ENCODE measurements around the gene PROKR1. TPM values are rescaled to one million over a fixed set of nuclear protein-coding genes. Genes with fewer than 3 reads are reported as not detected.
A peak's percentile ranks its signal among the peaks of the same experiment; 100 is the strongest.
"Not testable (repeated sequence)": the region's sequence is repeated elsewhere in the genome, so short reads cannot be mapped to it uniquely, and the experiment has no call there.

Gene PROKR1
- total and polyA plus RNA-seq, 5 donors = 0.02 TPM; not detected in 4

DNA sequence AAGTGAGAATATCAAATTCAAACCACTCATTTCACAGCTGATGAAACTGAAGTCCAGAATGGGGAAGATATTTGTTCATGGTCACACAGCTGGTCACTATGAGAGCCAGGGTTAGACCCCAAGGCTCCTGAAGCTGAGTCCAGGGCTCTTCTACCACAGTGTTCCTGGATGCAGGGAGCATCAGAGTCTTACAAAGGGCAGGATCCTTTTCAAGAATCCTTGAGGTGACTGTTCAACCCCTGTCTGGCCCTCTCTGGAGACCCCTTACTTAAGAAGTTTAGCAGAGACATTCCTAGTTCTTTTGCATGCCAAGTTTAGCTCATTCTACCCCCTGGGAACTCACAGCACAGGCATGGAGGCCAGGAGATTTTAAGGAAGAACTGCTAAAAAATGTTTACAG, 15.7 kb downstream of the PROKR1 start:
- DNase-seq (no peak), ATAC-seq (no peak)
- no peak overlapping the region for H3K27ac ChIP-seq (ENCODE audit: low read length)
- no peak overlapping the region for H3K4me3 ChIP-seq (ENCODE audit: low read length)
- intact Hi-C loops (cut with DNase I) = no loop called here
- H3K27me3 ChIP-seq (ENCODE audit: control insufficient read depth, insufficient read depth) = no peaks in the 10 kb centered on the region
- no peaks in the 10 kb centered on the region for H3K4me1 ChIP-seq (ENCODE audit: control insufficient read depth, insufficient read depth, low read length)
- no peaks in the 10 kb centered on the region for H3K9me3 ChIP-seq (ENCODE audit: control insufficient read depth, low read length)

DNA sequence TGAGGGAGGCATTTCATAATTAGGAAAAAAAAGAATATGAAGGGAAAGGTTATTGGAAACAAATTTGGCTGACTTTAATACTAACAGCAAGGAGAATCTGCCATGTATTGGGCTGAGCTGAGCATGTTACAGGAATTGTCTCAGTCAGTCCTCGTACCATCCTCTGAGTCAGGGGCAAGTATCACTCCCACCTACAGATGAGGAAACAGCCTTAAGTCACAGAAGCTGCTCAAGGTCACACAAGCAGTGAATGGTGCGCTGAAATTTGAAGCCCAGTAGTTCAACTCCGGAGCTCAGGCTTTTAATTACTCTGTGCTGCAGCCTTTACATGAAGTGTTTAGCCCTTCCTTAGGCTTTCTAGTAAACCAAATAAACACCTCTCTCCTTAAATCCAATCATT, 17.3 kb downstream of the PROKR1 start:
- no peak overlapping the region for H3K4me3 ChIP-seq (ENCODE audit: low read length)
- intact Hi-C loops (cut with DNase I) = no loop called here
- no peaks in the 10 kb centered on the region for H3K4me1 ChIP-seq (ENCODE audit: control insufficient read depth, insufficient read depth, low read length)
- DNase-seq = no peak
- H3K9me3 ChIP-seq (ENCODE audit: control insufficient read depth, low read length) = no peaks in the 10 kb centered on the region
- WGBS = 70% methylated on average over 3 of the region's 3 CpGs
- no peak overlapping the region for H3K27ac ChIP-seq (ENCODE audit: low read length)
- H3K27me3 ChIP-seq (ENCODE audit: control insufficient read depth, insufficient read depth) = no peaks in the 10 kb centered on the region
- ATAC-seq = no peak

GRCh38 chr2:68662466-68662865, 19.1 kb downstream of the PROKR1 start:
- intact Hi-C loops (cut with DNase I) = no loop called here
- no peaks in the 10 kb centered on the region for H3K9me3 ChIP-seq (ENCODE audit: control insufficient read depth, low read length)
- ATAC-seq = no peak
- H3K27ac ChIP-seq (ENCODE audit: low read length) = no peak overlapping the region
- WGBS = 55% methylated on average over 2 of the region's 2 CpGs
- no peaks in the 10 kb centered on the region for H3K4me1 ChIP-seq (ENCODE audit: control insufficient read depth, insufficient read depth, low read length)
- DNase-seq = no peak
- no peak overlapping the region for H3K4me3 ChIP-seq (ENCODE audit: low read length)
- no peaks in the 10 kb centered on the region for H3K27me3 ChIP-seq (ENCODE audit: control insufficient read depth, insufficient read depth)

GRCh38 chr2:68663371-68664156, 20.2 kb downstream of the PROKR1 start:
- WGBS = 79% methylated on average over 7 of the region's 7 CpGs
- Histone ChIP-seq H3K9me3 (ENCODE audit: control insufficient read depth, low read length) (no peaks in the 10 kb centered on the region), H3K4me3 (ENCODE audit: low read length) (no peak overlapping the region), H3K27me3 (ENCODE audit: control insufficient read depth, insufficient read depth) (no peaks in the 10 kb centered on the region), H3K4me1 (ENCODE audit: control insufficient read depth, insufficient read depth, low read length) (no peaks in the 10 kb centered on the region), H3K27ac (ENCODE audit: low read length) (no peak overlapping the region)
- no peak for DNase-seq
- intact Hi-C loops (cut with DNase I) = no loop called here
- no peak for ATAC-seq

- intact Hi-C loops (cut with DNase I) = no loop called here
- H3K4me3 ChIP-seq (ENCODE audit: low read length) = no peak overlapping the region
- H3K27ac ChIP-seq (ENCODE audit: low read length) = no peak overlapping the region
- no peaks in the 10 kb centered on the region for H3K9me3 ChIP-seq (ENCODE audit: control insufficient read depth, low read length)
- H3K27me3 ChIP-seq (ENCODE audit: control insufficient read depth, insufficient read depth) = no peaks in the 10 kb centered on the region
- WGBS = 97% methylated on average over 2 of the region's 2 CpGs
- H3K4me1 ChIP-seq (ENCODE audit: control insufficient read depth, insufficient read depth, low read length) = no peaks in the 10 kb centered on the region
- DNase-seq = no peak
- no peak for ATAC-seq
These were observed 24.0 kb downstream of the PROKR1 start for GRCh38 chr2:68667371-68667770.

DNA sequence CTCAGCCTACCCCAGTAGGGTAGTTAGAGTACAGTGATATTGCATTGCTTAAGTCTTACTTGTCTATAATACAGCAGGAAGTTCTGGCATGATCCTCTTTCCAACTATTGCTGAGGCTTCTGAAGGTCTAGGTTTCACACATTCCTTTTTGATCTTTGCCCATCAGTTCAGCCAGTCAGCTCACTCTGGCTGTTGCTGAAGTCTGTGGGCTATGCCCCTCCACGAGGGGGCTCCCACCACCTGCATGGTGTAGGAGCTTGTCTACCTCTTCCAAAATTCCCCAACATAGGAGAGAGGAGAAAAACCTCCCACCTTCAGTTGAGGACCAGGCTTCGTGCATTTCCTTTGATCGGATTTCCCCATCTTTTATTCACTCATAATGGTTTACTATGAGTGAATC, 26.3 kb downstream of the PROKR1 start:
- Histone ChIP-seq H3K27ac (ENCODE audit: low read length) (no peak overlapping the region), H3K4me3 (ENCODE audit: low read length) (no peak overlapping the region), H3K9me3 (ENCODE audit: control insufficient read depth, low read length) (no peaks in the 10 kb centered on the region), H3K4me1 (ENCODE audit: control insufficient read depth, insufficient read depth, low read length) (no peaks in the 10 kb centered on the region), H3K27me3 (ENCODE audit: control insufficient read depth, insufficient read depth) (no peaks in the 10 kb centered on the region)
- no peak for ATAC-seq
- 85% methylated on average over 3 of the region's 3 CpGs for WGBS
- intact Hi-C loops (cut with DNase I) = no loop called here
- DNase-seq = no peak

DNA sequence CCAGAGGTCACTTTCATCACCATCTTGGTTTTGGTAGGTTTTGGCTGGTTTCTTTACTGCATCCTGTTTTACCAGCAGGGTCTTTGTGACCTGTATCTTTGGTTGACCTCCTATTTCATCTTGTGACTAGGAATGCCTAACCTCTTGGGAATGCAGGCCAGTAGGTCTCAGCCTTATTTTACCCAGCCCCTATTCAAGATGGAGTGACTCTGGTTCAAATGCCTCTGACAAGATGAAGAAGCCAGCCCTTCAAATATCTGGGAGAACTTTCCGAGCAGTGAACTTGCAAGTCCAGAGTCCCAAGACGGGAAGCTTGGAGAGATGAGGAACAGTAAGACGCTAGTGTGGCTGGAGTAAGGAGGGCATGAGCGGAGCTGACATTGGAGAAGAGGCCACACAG, 28.6 kb downstream of the PROKR1 start:
- no peak overlapping the region for H3K4me3 ChIP-seq (ENCODE audit: low read length)
- intact Hi-C loops (cut with DNase I) = no loop called here
- no peaks in the 10 kb centered on the region for H3K9me3 ChIP-seq (ENCODE audit: control insufficient read depth, low read length)
- no peaks in the 10 kb centered on the region for H3K27me3 ChIP-seq (ENCODE audit: control insufficient read depth, insufficient read depth)
- H3K27ac ChIP-seq (ENCODE audit: low read length) = no peak overlapping the region
- ATAC-seq = no peak
- H3K4me1 ChIP-seq (ENCODE audit: control insufficient read depth, insufficient read depth, low read length) = no peaks in the 10 kb centered on the region
- no peak for DNase-seq
- 96% methylated on average over 4 of the region's 4 CpGs for WGBS

- Histone ChIP-seq H3K4me1 (ENCODE audit: control insufficient read depth, insufficient read depth, low read length) (no peaks in the 10 kb centered on the region), H3K4me3 (ENCODE audit: low read length) (no peak overlapping the region), H3K9me3 (ENCODE audit: control insufficient read depth, low read length) (no peaks in the 10 kb centered on the region), H3K27ac (ENCODE audit: low read length) (no peak overlapping the region), H3K27me3 (ENCODE audit: control insufficient read depth, insufficient read depth) (no peaks in the 10 kb centered on the region)
- WGBS = 72% methylated on average over 3 of the region's 3 CpGs
- intact Hi-C loops (cut with DNase I) = no loop called here
- DNase-seq = no peak
- no peak for ATAC-seq
These were observed 30.3 kb downstream of the PROKR1 start for GRCh38 chr2:68673631-68674030.

GRCh38 chr2:68675470-68675869, 32.1 kb downstream of the PROKR1 start:
- Histone ChIP-seq H3K27me3 (ENCODE audit: control insufficient read depth, insufficient read depth) (no peaks in the 10 kb centered on the region), H3K27ac (ENCODE audit: low read length) (no peak overlapping the region), H3K9me3 (ENCODE audit: control insufficient read depth, low read length) (no peaks in the 10 kb centered on the region), H3K4me3 (ENCODE audit: low read length) (no peak overlapping the region), H3K4me1 (ENCODE audit: control insufficient read depth, insufficient read depth, low read length) (no peaks in the 10 kb centered on the region)
- intact Hi-C loops (cut with DNase I) = no loop called here
- ATAC-seq (no peak), DNase-seq (no peak)

- H3K27ac ChIP-seq (ENCODE audit: low read length); ATAC-seq; H3K4me3 ChIP-seq (ENCODE audit: low read length); DNase-seq; H3K9me3 ChIP-seq (ENCODE audit: control insufficient read depth, low read length); intact Hi-C loops (cut with DNase I); H3K4me1 ChIP-seq (ENCODE audit: control insufficient read depth, insufficient read depth, low read length); H3K27me3 ChIP-seq (ENCODE audit: control insufficient read depth, insufficient read depth): not testable (repeated sequence)
- 87% methylated on average over 3 of the region's 3 CpGs for WGBS
These were observed 34.5 kb downstream of the PROKR1 start for GRCh38 chr2:68677837-68678236.

DNA sequence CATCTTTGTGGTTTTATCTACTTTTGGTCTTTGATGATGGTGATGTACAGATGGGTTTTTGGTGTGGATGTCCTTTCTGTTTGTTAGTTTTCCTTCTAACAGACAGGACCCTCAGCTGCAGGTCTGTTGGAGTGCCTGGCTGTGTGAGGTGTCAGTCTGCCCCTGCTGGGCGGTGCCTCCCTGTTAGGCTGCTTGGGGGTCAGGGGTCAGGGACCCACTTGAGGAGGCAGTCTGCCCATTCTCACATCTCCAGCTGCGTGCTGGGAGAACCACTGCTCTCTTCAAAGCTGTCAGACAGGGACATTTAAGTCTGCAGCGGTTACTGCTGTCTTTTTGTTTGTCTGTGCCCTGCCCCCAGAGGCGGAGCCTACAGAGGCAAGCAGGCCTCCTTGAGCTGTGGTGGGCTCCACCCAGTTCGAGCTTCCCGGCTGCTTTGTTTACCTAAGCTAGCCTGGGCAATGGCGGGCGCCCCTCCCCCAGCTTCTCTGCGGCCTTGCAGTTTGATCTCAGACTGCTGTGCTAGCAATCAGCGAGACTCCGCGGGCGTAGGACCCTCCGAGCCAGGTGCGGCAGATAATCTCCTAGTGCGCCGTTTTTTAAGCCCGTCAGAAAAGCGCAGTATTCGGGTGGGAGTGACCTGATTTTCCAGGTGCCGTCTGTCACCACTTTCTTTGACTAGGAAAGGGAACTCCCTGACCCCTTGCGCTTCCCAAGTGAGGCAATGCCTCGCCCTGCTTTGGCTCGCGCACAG, 36.0 kb downstream of the PROKR1 start:
- H3K4me3 ChIP-seq (ENCODE audit: low read length); H3K4me1 ChIP-seq (ENCODE audit: control insufficient read depth, insufficient read depth, low read length); H3K27ac ChIP-seq (ENCODE audit: low read length); ATAC-seq; H3K27me3 ChIP-seq (ENCODE audit: control insufficient read depth, insufficient read depth); intact Hi-C loops (cut with DNase I); H3K9me3 ChIP-seq (ENCODE audit: control insufficient read depth, low read length): not testable (repeated sequence)
- WGBS = 44% methylated on average over 25 of the region's 25 CpGs
- DNase-seq = peak; percentile 42 to 85 (median 81)
